ENCODE measurements around the gene SLC22A4.

SLC22A4 gene

DNA sequence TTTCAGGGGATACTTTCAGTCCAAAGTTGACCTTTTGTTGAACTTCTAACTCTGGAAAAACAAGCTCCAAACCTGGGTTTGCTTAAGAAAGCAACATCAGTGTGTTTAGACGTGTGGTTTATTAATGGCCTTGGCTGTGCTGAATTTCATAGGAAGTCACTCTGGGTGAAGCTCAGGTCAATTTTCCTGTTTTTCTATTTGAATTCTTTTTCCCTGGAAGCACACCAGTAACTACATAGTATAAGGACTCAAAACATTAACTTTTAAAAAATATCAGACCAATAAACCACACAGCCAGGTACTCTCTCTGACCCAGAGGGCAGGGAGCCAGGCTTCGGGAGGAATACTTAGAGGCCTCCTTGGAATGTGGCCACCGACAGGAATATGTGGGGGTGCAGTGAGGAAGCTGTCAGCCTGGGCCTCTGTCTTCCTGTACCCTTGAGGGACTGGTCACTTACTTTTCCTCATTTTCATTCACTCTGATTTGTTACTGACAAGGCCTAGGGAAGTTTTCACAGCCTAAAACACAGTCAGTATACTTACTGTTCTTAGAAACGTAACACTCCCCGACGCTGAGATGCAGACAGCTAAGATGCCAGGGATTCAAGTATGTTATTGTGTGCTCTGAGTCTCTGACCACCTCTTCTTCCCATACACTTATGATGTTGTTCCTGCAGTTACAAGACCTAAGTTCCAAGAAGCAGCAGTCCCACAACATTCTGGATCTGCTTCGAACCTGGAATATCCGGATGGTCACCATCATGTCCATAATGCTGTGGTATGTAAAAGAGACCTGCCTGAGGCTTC is 94.3 kb downstream of the SLC22A4 start:
- in situ Hi-C loops (cut with MboI; ENCODE audit: low sequenced_read_pairs): loop anchor here (10.0 kb wide), 1 partner anchor 116 kb away; no protein-coding TSS in a partner anchor

DNA sequence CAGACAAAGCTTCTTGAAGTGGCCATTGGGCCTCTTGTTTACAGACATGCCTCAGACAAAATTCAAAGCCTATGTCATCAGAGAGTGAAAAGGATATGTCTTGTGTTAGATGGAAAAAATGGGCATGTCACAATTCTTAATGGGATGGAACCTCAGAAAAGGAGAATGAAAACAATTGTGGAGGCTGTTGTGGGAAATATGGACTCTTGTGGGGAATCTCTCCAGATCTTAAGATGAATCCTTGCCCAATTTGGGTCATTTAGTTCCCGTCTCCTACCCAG is 94.8 kb downstream of the SLC22A4 start:
- in situ Hi-C loops (cut with MboI; ENCODE audit: low sequenced_read_pairs): loop anchor here (10.0 kb wide), 1 partner anchor 116 kb away; no protein-coding TSS in a partner anchor

DNA sequence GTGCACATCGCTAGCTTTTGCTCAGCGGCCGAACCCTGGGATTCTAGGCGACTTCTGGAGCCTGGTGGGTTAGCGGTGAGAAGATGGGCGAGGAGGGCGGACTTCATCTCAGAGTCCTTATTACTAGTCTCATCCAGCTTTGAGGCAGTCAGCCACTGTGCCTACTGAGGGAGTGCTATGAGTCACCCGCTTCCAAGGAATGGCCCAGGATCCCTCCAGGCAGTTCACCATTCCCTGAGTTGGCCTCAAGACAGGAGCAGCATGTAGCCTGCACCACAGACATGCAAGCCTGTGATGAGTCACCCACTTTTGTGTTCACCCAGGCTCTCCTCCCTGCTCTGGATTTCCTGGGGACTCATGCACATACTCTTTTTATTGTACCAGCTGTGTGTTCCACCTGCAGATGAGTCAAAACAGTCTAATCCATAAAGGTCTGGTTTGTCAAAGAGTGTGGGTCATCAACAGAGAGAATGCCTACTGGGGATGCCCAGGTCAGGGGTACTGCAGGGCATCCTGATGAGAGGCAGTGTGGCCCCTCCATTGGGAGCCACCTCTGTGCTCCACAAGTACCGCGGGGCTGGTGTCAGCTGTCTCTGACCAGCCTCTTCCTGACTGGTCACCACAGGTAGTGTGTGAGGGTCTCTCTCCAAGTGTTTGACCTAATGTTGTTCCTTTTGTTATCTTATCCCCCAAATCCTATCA is 95.5 kb downstream of the SLC22A4 start:
- in situ Hi-C loops (cut with MboI; ENCODE audit: low sequenced_read_pairs): loop anchor here (10.0 kb wide), 1 partner anchor 115 kb away; no protein-coding TSS in a partner anchor

DNA sequence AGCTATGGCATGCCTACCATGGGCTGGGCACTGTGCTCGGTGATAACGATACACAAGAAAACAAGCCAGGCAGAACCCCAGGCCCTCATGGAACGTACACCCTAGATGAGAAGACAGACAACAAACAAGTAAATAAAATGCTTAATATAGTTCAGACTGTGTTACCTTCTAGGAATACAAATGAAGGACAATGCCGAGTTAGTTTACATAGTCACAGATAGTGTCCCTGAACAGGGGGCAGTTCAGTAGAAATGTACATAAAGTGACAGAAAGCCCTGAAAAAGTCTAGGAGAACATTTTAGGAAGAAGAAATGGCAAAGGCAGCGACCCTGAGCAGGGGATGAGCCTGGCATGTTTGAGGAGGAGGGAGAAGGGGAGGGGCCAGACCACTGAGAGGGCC is 97.1 kb downstream of the SLC22A4 start:
- in situ Hi-C loops (cut with MboI; ENCODE audit: low sequenced_read_pairs): no loop called here

DNA sequence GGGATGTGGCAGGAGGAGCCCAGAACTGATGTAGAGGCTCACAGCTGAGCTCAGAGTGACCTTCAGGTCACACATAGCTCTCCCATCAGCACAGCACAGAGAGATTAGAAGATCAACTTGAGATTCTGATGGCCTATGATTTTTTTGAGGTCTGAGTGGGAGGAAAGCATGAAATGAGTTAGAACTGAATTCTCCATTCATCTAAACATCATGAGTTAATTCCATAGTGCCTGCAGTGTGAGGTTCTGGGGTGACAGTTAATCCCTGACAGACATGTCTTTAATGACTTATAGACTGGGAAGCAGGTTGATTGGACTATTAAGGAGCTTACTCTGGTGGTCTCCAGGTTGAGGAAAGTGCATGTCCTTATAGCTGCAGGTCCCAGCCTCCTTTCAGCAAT is 97.7 kb downstream of the SLC22A4 start:
- in situ Hi-C loops (cut with MboI; ENCODE audit: low sequenced_read_pairs): no loop called here

DNA sequence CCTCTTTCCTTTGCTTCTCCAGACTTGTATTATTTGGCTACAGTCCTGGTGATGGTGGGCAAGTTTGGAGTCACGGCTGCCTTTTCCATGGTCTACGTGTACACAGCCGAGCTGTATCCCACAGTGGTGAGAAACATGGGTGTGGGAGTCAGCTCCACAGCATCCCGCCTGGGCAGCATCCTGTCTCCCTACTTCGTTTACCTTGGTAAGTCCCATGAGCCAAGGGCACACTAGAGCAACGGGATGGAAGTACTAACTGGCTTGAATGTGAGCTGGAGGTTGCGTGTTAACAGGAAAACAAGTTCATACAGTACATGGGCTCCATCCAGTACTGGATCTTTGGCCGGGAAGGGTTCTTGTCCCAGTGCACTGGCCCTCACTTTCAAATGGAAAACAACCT is 98.2 kb downstream of the SLC22A4 start:
- in situ Hi-C loops (cut with MboI; ENCODE audit: low sequenced_read_pairs): no loop called here

DNA sequence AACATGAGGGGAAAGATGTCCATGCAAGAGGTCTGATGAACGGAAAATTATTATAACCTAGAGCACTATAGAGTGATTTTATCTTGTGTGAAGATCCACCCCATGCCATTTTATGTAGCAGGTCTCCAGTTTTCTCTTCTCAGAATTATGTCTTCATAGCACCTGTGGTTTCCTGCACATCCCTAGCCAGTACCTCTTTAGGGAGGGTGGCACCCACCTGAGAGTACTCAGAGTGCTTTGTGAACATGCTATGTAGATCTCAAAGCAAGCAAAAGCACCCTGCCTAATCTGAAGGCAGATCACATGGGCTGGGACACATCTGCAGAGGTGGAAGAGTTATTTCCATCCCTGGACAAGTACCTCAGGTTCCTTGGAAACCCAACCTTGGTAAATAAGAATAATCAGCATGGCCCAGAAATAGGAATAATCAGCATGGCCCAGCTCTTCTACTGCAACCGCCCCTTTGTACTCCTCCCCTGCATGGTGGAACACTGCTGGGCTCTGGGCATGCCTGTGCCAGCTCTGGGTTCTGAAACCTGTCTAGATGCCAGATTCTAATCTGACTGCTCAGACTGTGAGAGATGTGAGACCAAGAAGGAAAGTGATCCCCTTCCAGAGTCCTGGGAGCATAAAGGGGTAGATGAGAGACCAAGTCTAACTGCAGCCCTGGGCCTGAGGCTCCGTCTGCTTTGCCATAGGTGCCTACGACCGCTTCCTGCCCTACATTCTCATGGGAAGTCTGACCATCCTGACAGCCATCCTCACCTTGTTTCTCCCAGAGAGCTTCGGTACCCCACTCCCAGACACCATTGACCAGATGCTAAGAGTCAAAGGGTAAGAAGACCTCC is 99.0 kb downstream of the SLC22A4 start:
- in situ Hi-C loops (cut with MboI; ENCODE audit: low sequenced_read_pairs): no loop called here

All from HL-60/S4 (cell line).